ENCODE data around the gene SORD.
"Not testable (repeated sequence)": the region's sequence is repeated elsewhere in the genome, so short reads cannot be mapped to it uniquely, and the experiment has no call there.

Gene SORD

DNA sequence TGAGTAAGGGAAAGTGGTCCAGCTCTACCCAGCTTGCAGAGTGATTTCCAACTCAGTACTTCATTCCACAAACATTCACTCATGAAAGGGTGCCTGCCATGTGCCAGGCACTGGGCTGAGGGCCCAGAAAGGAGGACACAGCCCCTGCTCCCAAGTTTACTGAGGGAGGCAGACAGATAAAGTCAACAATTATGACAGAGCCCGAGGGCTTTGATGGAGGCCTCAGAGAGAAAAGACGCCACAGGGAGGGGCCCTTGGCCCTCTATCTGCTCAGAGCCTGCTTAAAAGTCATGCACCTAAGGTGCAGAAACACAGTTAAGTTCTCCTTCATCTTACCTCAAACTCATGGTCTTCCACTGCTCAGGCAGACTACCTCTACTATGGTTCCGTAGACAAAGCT lies 1.7 kb downstream of the SORD start:
- not testable (repeated sequence) for DNase-seq (ENCODE audit: low read depth, low spot score)

DNA sequence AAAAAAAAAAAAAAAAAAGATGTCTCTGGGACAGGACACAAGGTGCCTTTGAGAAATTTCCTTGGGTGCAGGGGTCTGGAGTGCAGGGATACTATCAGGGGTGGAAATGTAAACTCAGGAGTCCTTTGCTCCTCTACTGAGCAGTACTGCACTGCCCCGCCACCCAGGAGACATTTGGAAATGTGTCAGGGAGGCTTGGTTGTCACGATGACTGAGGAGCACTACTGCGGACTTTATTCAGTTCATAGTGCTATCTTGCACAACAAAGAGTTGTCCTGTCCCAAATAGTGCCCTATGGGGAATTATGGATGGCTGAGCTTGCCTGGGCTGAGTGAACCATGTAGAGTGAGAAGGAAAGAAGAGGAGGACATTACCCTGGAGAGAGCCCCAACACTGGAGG lies 2.6 kb downstream of the SORD start:
- DNase-seq (ENCODE audit: low read depth, low spot score), result not testable (repeated sequence)

DNA sequence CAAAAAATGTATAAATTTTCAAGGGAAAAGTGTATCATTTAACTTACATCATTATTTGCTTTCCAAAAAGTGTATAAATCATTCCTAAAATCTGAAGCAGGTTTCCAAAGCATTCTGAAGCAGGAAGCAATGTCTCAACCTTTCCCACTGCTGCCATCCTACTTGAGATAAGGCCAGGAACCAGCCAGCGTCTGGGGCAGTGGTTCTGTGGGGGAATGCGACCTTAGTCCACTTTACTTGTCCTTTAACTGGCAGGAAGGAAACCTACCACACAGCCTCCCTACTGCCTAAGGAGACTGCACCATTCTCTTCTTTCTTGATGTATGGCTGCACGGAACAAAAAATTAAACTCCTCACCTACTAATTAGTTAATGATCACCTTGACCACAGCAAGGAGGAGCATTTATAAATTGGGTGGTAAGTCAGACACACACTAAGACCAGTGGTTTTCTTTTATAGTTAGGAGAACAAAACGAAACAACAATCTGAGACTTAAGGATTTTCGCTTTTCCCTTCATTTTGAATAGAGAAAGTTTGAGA lies 3.7 kb downstream of the SORD start:
- no peak for DNase-seq (ENCODE audit: low read depth, low spot score)

DNA sequence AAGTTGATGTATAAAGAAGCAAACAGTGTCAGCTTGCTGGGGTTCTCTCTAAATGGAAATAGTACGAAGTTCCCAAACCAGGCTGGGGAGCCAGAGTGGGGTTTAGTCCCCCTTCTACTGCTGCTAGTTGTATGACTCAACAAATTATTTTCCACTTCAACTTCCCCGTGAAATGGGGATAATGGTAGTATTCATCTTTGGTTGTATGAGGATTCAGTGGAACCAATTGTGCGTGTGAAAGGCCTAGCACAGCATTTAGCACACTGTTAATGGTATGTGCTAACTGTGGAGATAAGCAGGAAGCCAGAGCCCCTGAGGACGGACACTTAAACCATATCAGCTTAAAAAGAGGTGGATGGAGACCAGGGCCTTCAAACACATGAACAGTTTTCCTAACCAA lies 4.2 kb downstream of the SORD start:
- DNase-seq (ENCODE audit: low read depth, low spot score), result no peak

DNA sequence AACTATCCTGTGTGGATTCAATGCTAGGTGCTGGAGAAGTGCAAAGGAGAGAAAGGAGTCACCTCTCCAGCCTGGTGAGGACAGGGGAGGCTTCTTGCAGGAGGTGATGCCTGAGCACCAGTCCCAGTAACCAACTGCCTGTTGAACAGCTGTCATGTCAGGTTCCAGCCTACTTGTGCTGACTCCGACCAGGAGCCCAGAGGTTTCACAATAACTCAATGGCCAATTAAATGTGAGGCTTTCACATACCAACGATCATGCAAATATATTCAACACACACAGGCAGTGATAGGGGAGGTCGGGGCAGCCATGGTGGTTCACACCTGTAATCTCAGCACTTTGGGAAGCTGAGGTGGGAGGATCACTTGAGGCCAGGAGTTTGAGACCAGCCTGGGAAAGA lies 7.7 kb downstream of the SORD start:
- DNase-seq (ENCODE audit: low read depth, low spot score), result no peak

DNA sequence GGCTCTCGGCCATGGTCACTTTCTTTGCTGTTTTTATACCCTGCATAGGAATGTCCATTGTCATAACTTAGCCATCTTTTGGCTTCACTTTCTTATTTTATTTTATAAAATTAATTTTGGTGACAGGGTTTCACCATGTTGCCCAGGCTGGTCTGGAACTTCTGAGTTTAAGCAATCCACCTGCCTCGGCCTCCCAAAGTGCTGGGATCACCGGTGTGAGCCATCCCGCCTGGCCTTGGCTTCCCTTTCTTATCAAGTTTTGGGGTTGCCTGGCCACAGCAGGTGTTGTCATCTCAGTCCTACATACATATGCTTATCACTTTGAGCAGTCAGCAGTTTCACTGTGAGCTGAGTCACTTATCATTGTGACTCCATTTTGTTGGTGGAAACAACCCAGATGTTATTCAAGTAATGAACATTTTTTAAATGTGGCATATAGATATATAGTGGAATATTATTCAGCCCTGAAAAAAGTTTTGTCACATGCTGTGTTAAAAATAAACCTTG lies 8.6 kb downstream of the SORD start:
- not testable (repeated sequence) for DNase-seq (ENCODE audit: low read depth, low spot score)

DNA sequence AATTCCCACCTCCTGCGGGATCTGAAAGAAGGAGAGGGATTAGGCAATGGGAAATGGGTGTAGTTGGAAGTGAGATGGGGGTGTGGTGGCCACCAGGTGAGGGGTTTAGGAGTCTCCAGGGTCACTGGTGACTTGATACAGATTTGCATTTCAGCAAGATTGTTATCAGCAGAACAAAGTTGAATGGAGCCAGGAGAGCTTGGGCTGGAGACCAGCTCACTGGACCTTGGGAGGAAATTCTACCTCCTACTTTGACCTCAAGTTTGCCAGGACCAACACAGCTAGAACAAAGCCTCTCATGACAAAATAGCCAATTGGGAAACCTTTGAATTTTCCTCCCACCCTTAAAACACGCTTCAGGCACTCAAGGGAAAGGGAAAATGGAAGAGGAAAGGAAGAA lies 9.5 kb downstream of the SORD start:
- not testable (repeated sequence) for DNase-seq (ENCODE audit: low read depth, low spot score)

DNA sequence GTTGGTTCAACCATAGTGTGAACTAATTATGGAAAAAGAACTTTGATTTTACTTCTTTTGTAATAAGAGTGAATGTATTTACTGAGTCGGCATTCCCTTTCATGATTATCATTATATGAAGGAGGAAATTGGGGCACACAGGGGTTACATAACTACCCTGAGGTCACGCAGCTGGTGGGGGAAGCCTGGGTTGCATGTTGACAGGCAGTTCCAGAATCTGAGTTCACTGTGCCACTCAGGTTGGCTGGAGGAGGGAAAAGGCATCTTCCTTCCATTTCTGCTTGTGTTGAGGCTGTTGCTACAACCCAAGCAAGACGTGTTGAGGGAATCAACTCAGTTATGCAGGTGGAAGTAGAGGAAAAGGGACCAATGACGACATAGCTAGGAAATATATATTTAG lies 11.1 kb downstream of the SORD start:
- not testable (repeated sequence) for DNase-seq (ENCODE audit: low read depth, low spot score)

DNA sequence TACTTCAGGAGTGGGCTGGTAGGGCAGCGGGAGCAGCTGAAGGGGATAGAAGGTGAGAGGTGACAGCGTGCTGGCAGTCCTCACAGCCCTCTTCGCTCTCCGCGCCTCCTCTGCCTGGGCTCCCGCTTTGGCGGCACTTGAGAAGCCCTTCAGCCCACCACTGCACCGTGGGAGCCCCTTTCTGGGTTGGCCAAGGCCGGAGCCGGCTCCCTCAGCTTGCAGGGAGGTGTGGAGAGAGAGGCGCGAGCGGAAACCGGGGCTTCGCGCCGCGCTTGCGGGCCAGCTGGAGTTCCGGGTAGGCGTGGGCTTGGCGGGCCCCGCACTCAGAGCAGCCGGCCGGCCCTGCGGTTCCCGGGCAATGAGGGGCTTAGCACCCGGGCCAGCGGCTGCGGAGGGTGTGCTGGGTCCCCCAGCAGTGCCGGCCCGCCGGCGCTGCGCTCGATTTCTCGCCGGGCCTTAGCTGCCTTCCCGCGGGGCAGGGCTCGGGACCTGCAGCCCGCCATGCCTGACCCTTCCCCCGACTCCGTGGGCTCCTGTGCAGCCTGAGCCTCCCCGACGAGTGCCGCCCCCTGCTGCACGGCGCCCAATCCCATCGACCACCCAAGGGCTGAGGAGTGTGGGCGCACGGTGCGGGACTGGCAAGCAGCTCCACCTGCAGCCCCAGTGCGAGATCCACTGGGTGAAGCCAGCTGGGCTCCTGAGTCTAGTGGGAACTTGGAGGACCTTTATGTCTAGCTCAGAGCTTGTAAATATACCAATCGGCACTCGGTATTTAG lies 11.8 kb downstream of the SORD start:
- DNase-seq (ENCODE audit: low read depth, low spot score), result not testable (repeated sequence)

DNA sequence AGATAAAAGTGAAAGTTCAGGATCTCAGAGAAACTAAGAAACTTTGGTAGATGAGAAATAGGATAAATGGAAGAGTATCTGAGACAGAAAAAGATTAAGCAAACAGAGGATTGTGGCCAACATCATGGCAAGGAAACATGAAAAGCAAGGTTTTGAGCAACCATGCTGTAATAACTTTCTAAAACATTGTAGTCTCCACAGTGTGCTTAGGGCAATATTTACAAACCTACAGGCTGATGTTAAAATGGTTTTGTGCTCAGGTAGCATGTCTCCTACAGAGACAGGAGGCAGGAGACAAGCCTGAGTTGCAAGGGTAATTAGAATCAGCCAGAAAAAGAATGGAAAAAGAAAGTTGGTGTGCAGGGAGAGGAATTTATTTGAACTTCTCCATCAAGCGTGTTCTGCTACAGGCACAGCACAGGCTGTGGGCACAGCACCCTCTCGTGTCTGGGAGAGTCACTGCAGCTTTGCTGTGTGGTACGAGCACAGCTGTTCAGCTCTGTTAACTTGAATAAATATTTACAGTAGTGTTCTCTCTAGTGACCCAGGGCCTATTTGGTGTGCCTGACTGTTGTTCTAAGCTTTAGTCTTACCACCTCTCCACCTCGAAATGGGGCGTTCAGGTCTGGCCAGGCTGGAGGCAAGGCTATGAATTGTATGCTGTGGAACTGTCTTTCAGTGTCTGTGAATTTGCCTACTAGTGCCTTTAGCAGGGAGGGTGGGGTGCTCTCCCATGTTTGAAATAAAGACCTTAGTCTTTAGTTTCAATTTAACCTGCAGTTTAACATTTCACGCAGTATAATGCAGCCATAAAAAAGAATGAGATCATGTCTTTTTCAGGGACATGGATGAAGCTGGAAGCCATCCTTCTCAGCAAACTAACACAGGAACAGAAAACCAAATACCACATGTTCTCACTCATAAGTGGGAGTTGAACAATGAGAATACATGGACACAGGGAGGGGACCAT lies 14.1 kb downstream of the SORD start:
- not testable (repeated sequence) for DNase-seq (ENCODE audit: low read depth, low spot score)

DNA sequence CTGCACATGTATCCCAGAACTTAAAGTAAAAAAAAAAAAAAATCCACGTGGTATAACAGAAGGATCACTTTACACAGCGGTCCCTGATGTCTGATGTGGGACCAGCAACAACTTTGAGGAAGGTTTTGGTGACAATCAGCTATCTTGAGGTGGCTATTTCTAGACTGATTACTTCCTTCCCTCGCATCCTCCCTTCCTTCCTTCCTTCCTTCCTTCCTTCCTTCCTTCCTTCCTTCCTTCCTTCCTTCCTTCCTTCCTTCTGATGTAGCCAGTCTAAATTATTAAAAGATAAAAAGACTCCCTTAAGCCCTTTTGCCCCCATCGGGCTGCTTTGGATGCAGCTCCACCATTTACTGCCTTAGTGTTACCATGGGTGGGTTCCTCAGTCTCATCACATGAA lies 14.9 kb downstream of the SORD start:
- DNase-seq (ENCODE audit: low read depth, low spot score), result no peak

DNA sequence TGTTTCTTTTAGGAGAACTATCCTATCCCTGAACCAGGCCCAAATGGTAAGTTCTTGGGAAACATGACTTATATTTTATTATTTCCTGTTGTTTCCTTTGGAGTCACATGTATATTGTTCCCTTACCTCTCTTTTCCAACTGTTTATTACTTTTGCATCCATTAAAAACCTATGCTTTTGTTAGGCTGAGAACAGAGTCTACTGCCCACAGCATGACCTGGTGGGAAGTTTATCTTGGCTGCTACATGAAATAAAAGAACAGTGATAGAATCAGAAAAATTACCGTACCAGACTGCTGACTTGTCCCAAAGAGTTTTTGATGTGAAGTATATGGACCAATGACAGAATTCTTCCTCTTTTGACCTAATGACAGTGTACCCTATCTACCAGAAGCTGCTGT lies 17.4 kb downstream of the SORD start:
- DNase-seq (ENCODE audit: low read depth, low spot score), result not testable (repeated sequence)

DNA sequence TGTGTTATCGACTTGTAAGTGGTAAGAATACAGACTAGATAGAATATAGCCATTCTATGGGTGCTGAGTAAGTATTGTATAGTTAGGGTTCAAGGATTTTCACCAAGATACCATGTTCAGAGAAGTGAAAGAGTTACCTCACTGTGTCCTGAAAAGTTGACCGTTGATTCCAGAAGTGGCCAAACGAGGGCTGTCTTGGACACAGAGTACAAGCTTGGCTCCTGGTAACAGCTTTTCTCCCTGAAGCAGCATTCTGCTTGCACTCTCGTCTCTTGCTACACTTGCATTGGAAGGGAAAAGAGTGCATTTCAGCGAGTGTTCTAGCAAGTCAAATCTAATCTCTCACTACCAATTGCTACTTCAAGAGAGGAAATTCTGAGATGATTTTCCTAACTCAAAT lies 18.5 kb downstream of the SORD start:
- DNase-seq (ENCODE audit: low read depth, low spot score), result not testable (repeated sequence)

DNA sequence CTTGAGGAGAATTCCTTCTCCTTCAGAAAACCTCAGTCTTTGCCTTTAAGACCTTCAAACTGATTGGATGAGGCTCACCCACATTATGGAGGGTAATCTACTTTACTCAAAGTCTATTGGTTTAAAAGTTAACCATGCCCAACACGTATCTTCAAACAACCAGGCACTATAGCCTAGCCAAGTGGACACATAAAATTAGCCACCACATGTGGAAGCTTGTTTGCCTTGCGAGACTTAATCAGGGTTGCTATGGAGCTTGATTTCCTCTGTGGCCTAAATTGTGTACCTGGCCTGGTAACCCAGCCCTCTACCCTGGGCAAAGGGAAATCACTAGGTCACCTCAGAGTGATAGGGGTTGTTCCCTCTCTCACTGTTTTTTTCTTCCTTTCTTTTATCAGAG lies 19.9 kb downstream of the SORD start:
- DNase-seq (ENCODE audit: low read depth, low spot score), result not testable (repeated sequence)

DNA sequence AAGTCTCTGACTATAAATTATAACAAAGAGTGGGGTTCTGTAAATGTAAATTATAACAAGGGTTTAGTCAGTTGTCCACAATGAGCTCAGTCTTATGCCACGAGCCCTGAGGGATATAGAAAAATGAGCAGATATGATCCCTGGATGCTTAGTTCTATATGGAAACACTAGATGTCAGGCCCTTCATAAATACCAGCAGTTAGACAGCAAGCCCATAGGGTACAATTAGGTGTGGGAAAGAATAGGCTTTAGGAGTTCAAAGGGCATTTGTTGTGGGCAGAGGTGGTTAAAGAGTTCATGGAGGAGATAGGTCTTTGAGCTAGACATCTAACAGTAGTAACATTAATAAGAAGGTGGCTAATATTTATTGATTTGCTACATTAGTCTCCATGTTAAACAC lies 21.3 kb downstream of the SORD start:
- not testable (repeated sequence) for DNase-seq (ENCODE audit: low read depth, low spot score)

DNA sequence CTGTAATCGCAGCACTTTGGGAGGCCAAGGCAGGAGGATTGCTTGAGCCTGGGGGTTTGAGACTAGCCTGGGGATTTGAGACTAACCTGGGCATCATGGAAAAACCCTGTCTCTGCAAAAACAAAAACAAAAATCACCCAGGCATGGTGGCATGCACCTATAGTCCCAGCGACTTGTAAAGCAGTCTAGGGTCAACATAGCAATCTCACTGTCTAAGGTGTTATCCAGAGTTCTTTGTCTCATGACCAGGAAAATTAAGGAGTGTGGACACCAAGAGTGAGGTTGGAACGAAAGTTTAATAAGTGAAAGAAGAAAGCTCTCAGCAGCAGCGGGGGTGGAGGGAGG lies 25.4 kb downstream of the SORD start:
- not testable (repeated sequence) for DNase-seq (ENCODE audit: low read depth, low spot score)

DNA sequence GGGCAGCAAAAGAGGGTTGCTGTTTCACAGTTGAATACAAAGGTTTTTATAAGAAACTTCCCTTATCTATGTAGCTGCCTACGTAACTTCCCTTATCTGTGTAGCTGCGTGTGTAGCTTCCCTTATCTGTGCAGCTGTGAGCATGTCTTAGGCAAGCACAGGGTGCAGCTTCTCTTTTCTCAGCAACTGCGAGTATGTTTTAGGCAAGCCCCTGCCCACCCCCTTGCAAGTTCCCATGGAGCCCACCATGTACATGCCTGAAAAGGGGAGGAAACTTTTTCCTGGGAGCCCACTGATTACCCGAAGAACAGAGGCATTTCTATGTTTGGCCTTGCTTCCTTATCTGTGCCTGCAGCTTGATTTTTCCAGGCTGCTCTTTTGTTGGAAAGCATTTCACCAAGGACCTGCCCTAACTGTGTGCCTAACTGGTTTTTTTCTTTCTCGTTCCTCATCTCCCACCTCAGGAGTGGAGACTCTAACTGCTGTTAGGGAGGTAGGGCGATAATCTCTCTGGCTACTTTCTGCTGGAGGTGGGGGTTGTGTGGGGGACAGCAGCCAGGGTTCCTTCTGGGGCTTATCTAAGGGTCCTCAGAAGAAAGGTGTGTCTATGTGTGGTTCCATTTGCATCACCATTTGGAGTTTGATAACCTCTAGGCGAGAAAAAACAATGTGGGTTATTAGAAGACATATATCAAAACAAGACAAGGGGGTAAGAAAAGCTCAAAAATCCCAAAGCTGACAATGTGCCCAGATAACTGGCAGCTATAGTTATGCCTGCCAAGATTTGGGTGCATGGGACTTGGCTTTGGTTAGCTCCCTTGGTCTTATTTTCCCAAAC lies 26.0 kb downstream of the SORD start:
- DNase-seq (ENCODE audit: low read depth, low spot score), result no peak

DNA sequence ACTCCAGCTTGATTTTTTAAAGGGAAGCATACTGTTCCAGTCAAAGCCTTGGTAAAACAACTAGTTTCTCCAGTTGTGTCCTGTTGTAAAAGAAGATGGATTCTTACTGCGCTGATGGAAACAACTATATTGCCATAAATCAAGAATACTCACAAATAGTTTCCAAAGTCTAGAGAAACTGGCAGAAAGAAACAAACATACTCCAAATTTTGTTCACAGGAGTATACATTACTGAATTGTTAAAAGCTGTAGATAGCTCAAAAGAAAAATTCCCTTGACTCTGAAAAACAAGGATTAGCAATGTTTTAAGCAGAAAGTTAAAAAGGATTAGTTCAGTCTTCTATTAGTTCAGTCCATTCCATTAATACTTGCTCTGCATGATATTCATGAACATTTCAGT lies 27.6 kb downstream of the SORD start:
- DNase-seq (ENCODE audit: low read depth, low spot score), result no peak

DNA sequence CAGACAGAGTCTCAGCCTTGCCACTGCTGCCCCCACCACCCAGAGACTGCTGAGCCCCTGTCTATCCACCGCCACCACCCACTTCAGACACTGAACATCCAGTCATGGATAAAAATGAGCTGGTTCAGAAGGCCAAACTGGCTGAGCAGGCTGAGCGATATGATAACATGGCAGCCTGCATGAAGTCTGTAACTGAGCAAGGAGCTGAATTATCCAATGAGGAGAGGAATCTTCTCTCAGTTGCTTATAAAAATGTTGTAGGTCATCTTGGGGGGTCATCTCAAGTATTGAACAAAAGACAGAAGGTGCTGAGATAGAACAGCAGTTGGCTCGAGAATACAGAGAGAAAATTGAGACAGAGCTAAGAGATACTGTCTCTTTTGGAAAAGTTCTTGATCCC lies 29.7 kb downstream of the SORD start:
- not testable (repeated sequence) for DNase-seq (ENCODE audit: low read depth, low spot score)

DNA sequence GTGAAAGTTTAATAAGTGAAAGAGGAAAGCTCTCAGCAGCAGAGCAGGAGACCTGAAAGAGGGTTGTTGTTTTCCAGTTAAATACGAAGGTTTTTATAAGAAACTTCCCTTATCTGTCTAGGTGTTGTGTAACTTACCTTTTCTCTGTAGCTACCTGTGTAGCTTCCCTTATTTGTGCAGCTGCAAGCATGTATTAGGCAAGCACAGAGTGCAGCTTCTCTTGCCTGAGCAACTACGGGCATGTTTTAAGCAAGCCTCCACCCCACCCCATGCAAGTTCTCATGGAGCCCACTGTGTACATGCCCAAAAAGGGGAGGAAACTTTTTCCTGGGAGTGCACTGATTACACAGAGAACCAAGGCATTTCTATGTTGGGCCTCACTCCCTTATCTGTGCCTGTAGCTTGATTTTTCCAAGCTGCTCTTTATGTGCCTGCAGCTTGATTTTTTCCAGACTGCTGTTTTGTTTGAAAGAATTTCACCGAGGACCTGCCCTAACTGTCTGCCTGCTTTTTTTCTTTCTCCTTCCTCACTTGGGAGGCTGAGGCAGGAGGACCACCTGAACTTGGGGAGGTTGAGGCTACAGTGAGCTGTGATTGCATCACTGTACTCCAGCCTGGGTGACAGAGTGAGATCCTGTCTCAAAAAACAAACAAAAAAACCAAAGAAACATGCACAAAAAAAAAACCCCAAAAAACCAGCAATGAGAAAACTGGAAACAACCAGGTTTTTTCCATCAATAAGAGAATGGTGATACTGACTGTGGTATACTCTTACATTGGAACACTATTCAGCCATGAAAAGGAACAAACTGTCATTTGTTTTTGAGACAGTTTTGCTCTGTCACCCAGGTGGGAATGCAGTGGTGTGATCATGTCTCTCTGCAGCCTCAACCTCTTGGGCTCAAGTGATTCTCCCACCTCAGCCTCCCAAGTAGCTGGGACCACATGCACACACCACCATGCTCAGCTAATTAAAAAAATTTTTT lies 36.0 kb downstream of the SORD start:
- DNase-seq (ENCODE audit: low read depth, low spot score), result not testable (repeated sequence)

Measured in iPS DF 19.7 (cell line).